Stimulated activated CD8-positive, alpha-beta memory T cell treated with anti-CD3 and anti-CD28 coated beads, Interleukin-7, amount 100 ng/mL, for 48 hours (primary cell): ENCODE data around the gene ATP1B2.

Experiments
- DNase-seq, 2 donors: peaks; one replicate each; pipeline ENCODE4 v3.0.0-alpha.2; 2020; ENCODE audit warnings: low read depth in 1 of 2; ENCODE audit errors: extremely low read depth in 1 of 2

ATP1B2 gene

DNA sequence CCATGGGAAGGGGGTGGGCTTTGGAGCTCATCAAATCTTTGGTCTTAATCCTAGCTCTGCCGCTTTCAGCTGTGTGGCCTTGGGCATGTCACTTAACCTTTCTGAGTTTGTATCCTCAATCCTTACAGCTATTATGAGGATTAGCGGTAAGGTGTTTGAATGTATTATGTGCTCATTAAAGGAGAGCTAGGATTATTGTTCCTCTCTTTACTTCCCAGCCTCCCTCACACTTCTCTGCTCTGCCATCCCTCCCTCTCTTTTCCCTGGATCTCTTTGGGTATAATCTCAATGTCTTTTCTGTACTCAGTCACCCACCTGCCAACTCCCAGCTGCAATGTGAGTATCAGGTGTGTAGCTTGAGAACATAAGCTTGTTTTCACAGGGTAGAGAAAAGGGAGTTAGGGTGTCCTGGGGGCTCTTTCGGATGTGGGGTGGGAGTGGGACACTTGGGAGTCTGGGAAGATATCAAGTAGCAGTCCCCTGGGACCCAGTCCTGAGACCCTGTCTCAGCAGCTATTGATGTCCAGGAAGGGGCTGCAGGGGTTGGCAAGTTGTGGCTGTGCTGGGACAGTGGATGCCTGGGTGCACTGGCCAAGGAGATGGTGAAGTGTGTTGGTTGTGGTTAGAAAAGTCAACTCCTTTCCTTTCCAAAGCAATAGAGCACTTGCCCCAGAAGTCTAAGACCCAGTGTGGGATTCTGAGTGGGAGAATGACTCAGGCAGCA lies 56.1 kb downstream of the ATP1B2 start:
- DNase-seq: no peak
